HEK293T (cell line): ENCODE data around the gene XYLT2.

Experiments used
- ARNT ChIP-seq: fragments of 450-650 bp; IDR thresholded peaks from 2 replicates; pipeline ENCODE4 v1.6.1; 2017; ENCODE audit warnings: mild to moderate bottlenecking
- BHLHE40 ChIP-seq: fragments of 450-650 bp; IDR thresholded peaks from 2 replicates; pipeline ENCODE4 v1.6.1; 2016; ENCODE audit warnings: mild to moderate bottlenecking, moderate library complexity, borderline replicate concordance
- CTBP1 ChIP-seq: fragments of 450-650 bp; IDR thresholded peaks from 2 replicates; pipeline ENCODE4 v1.6.1; 2016; ENCODE audit warnings: borderline replicate concordance
- ELF4 ChIP-seq: fragments of 450-650 bp; IDR thresholded peaks from 2 replicates; pipeline ENCODE4 v1.6.1; 2017; ENCODE audit warnings: antibody characterized with exemption
- FOXA1 ChIP-seq: fragments of 450-650 bp; IDR thresholded peaks from 2 replicates; pipeline ENCODE4 v1.6.1; 2016; ENCODE audit warnings: mild to moderate bottlenecking
- FOXK2 ChIP-seq: fragments of 450-650 bp; IDR thresholded peaks from 2 replicates; pipeline ENCODE4 v1.6.1; 2016; ENCODE audit warnings: mild to moderate bottlenecking
- FOXM1 ChIP-seq: fragments of 450-650 bp; IDR thresholded peaks from 2 replicates; pipeline ENCODE4 v1.6.1; 2017; ENCODE audit warnings: mild to moderate bottlenecking, borderline replicate concordance
- HDGF ChIP-seq: fragments of 450-650 bp; IDR thresholded peaks from 2 replicates; pipeline ENCODE4 v1.6.1; 2017; ENCODE audit warnings: antibody characterized with exemption, borderline replicate concordance
- L3MBTL2 ChIP-seq: fragments of 450-650 bp; conservative IDR thresholded peaks from 2 replicates; pipeline ENCODE4 v1.6.1; 2016; ENCODE audit warnings: mild to moderate bottlenecking
- LEF1 ChIP-seq: fragments of 450-650 bp; IDR thresholded peaks from 2 replicates; pipeline ENCODE4 v1.6.1; 2017; ENCODE audit warnings: mild to moderate bottlenecking, borderline replicate concordance
- SP1 ChIP-seq: fragments of 450-650 bp; IDR thresholded peaks from 2 replicates; pipeline ENCODE4 v1.6.1; 2017
- SUZ12 ChIP-seq: fragments of 450-650 bp; IDR thresholded peaks from 2 replicates; pipeline ENCODE4 v1.6.1; 2016; ENCODE audit warnings: mild to moderate bottlenecking
- ZNF384 ChIP-seq: fragments of 450-650 bp; IDR thresholded peaks from 2 replicates; pipeline ENCODE4 v1.6.1; 2016
- TF ChIP-seq, protein P1 (sequence below): fragments of 450-650 bp; IDR thresholded peaks from 2 replicates; pipeline ENCODE4 v1.6.1; 2016

DNA sequence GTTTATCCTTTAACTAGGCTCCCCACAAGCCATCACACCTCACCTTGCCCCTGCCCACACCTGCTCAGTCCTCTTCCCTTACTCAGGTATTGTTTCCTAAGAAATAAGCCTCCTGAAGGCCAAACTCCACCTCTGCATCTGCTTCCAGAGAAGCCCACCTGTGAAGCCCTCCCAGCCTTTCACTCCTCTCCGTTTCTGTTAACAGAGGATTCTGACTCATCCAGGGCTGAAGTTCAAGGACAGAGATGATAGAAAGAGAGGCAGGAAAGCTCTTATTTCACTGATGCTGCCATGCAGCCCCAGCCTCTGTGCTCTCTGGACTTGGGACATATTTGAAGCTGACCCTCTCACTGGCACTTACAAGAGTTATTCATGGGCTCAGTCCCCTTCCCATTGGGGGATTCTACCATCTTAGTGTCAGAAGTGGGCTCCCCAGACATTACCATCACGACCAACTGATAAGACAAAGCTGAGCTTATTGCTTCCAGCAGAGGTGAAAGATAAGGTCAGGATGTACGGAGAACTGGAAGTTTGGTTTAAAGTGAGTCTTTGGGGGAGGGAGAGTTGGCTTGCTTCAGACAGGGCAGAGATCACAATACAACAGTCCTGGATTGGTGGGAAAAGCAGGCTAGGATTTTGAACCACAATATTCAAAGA, 35.3 kb upstream of the XYLT2 start:
- TF ChIP-seq SP1 (no peak), ARNT (no peak), FOXM1 (no peak), ELF4 (no peak), FOXA1 (no peak), HDGF (no peak), ZNF384 (no peak), L3MBTL2 (no peak), BHLHE40 (no peak), CTBP1 (no peak), FOXK2 (no peak), LEF1 (no peak), SUZ12 (no peak)
- TF ChIP-seq, protein P1, sequence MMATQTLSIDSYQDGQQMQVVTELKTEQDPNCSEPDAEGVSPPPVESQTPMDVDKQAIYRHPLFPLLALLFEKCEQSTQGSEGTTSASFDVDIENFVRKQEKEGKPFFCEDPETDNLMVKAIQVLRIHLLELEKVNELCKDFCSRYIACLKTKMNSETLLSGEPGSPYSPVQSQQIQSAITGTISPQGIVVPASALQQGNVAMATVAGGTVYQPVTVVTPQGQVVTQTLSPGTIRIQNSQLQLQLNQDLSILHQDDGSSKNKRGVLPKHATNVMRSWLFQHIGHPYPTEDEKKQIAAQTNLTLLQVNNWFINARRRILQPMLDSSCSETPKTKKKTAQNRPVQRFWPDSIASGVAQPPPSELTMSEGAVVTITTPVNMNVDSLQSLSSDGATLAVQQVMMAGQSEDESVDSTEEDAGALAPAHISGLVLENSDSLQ = no peak
